SKM-1 treated with dmso at 0.1 percent for 144 hours (cell line): Measurements from ENCODE around the gene FOXJ1.
"Not testable (repeated sequence)": the region's sequence is repeated elsewhere in the genome, so short reads cannot be mapped to it uniquely, and the experiment has no call there.

ENCODE experiments used
- DNase-seq: peaks from one replicate; lab custom pipeline; 2025; ENCODE audit not compliant: unreplicated experiment; lab: John Stamatoyannopoulos, UW

Gene FOXJ1

GRCh38 chr17:76141212-76142038 lies at the start of gene FOXJ1:
TSS of gene FOXJ1 (minus strand) at chr17:76141245. CDS start at chr17:76140395, 850 bp downstream.
- DNase-seq = peak; percentile 73

GRCh38 chr17:76189741-76190140 lies 48.7 kb upstream of the FOXJ1 start:
- DNase-seq = no peak

GRCh38 chr17:76189247-76189646 lies 48.2 kb upstream of the FOXJ1 start:
- DNase-seq = no peak

- no peak for DNase-seq
Measured at GRCh38 chr17:76188213-76189016, 47.4 kb upstream of the FOXJ1 start.

GRCh38 chr17:76186774-76187173 lies 45.7 kb upstream of the FOXJ1 start:
- DNase-seq = not testable (repeated sequence)

- no peak for DNase-seq
Measured at GRCh38 chr17:76184290-76184689, 43.2 kb upstream of the FOXJ1 start.

- peak; percentile 85 for DNase-seq
Measured at GRCh38 chr17:76182016-76182764, 41.1 kb upstream of the FOXJ1 start.

- peak; percentile 63 for DNase-seq
Measured at GRCh38 chr17:76179496-76180467, 38.7 kb upstream of the FOXJ1 start.

- no peak for DNase-seq
Measured at GRCh38 chr17:76178124-76178523, 37.1 kb upstream of the FOXJ1 start.

- DNase-seq = no peak
Measured at GRCh38 chr17:76176701-76177574, 35.9 kb upstream of the FOXJ1 start.

- no peak for DNase-seq
Measured at GRCh38 chr17:76174037-76174436, 33.0 kb upstream of the FOXJ1 start.

- DNase-seq = no peak
Measured at GRCh38 chr17:76173474-76173873, 32.4 kb upstream of the FOXJ1 start.

GRCh38 chr17:76171706-76172105 lies 30.7 kb upstream of the FOXJ1 start:
- no peak for DNase-seq

- no peak for DNase-seq
Measured at GRCh38 chr17:76170114-76170513, 29.1 kb upstream of the FOXJ1 start.

GRCh38 chr17:76166906-76167305 lies 25.9 kb upstream of the FOXJ1 start:
- DNase-seq = no peak

- no peak for DNase-seq
Measured at GRCh38 chr17:76166168-76166567, 25.1 kb upstream of the FOXJ1 start.

- DNase-seq = no peak
Measured at GRCh38 chr17:76164331-76164730, 23.3 kb upstream of the FOXJ1 start.

- DNase-seq = no peak
Measured at GRCh38 chr17:76163919-76164318, 22.9 kb upstream of the FOXJ1 start.

- DNase-seq = no peak
Measured at GRCh38 chr17:76161619-76162266, 20.7 kb upstream of the FOXJ1 start.
